Brain microvascular endothelial cell (primary cell): ENCODE results near the gene OR5AU1.

ENCODE experiments used
- DNase-seq: peaks from one replicate; pipeline ENCODE4 v3.0.0-alpha.2; 2020
- H3K27ac ChIP-seq: fragments of 250-450 bp; sonication (Bioruptor Pico); 2 replicates; pipeline ENCODE4 v1.5.1; 2020; ENCODE audit warnings: mild to moderate bottlenecking, moderate library complexity
- H3K27me3 ChIP-seq: fragments of 250-450 bp; sonication (Bioruptor Pico); replicated peaks from 2 replicates; pipeline ENCODE4 v1.5.1; 2020; ENCODE audit warnings: mild to moderate bottlenecking
- H3K36me3 ChIP-seq: fragments of 250-450 bp; sonication (Bioruptor Pico); replicated peaks from 2 replicates; pipeline ENCODE4 v1.5.1; 2020; ENCODE audit warnings: mild to moderate bottlenecking
- H3K4me3 ChIP-seq: 2 replicates; pipeline ENCODE4 v1.5.1; 2011; ENCODE audit warnings: low read depth, mild to moderate bottlenecking, control low read depth, low read length, moderate library complexity
- CTCF ChIP-seq: IDR thresholded peaks from 2 replicates; pipeline ENCODE4 v1.5.1; 2011; ENCODE audit warnings: low read depth, mild to moderate bottlenecking, moderate library complexity, low read length, control low read depth, inconsistent platforms; ENCODE audit errors: missing control alignments
- in situ Hi-C: cut with HindIII; loops from 2 replicates; pipeline ENCODE4 v1.10.0; 2017; ENCODE audit warnings: low sequenced_read_pairs, low pct_ligation_motif_present

Gene OR5AU1

GRCh38 chr14:21107283-21107800 lies 48.5 kb downstream of the OR5AU1 start:
- H3K27me3 ChIP-seq: no peaks in the 10 kb centered on the region
- in situ Hi-C loops: no loop called here
- DNase-seq: peak; percentile 38
- TF ChIP-seq CTCF: no peak
- H3K36me3 ChIP-seq: no peaks in the 10 kb centered on the region
- peak overlapping the region; percentile 3 for H3K27ac ChIP-seq
- no peak overlapping the region for H3K4me3 ChIP-seq

GRCh38 chr14:21106498-21107282 lies 49.2 kb downstream of the OR5AU1 start:
- H3K27me3 ChIP-seq: no peaks in the 10 kb centered on the region
- peak; percentile 95 for TF ChIP-seq CTCF
- in situ Hi-C loops: no loop called here
- H3K4me3 ChIP-seq: no peak overlapping the region
- no peaks in the 10 kb centered on the region for H3K36me3 ChIP-seq
- peak overlapping the region; percentile 8 for H3K27ac ChIP-seq
- peak; percentile 74 for DNase-seq

GRCh38 chr14:21106176-21106497 lies 49.7 kb downstream of the OR5AU1 start:
- H3K36me3 ChIP-seq: no peaks in the 10 kb centered on the region
- H3K4me3 ChIP-seq: no peak overlapping the region
- in situ Hi-C loops: no loop called here
- no peaks in the 10 kb centered on the region for H3K27me3 ChIP-seq
- DNase-seq: no peak
- TF ChIP-seq CTCF: no peak
- peak overlapping the region; percentile 8 for H3K27ac ChIP-seq

GRCh38 chr14:21105095-21105494 lies 50.8 kb downstream of the OR5AU1 start:
- Histone ChIP-seq H3K4me3 (no peak overlapping the region), H3K36me3 (no peaks in the 10 kb centered on the region), H3K27me3 (no peaks in the 10 kb centered on the region), H3K27ac (no peak overlapping the region)
- in situ Hi-C loops: no loop called here
- no peak for DNase-seq
- no peak for TF ChIP-seq CTCF
